ENCODE measurements around the gene SAMD4B.
A peak's percentile ranks its signal among the peaks of the same experiment; 100 is the strongest.

The SAMD4B gene

DNA sequence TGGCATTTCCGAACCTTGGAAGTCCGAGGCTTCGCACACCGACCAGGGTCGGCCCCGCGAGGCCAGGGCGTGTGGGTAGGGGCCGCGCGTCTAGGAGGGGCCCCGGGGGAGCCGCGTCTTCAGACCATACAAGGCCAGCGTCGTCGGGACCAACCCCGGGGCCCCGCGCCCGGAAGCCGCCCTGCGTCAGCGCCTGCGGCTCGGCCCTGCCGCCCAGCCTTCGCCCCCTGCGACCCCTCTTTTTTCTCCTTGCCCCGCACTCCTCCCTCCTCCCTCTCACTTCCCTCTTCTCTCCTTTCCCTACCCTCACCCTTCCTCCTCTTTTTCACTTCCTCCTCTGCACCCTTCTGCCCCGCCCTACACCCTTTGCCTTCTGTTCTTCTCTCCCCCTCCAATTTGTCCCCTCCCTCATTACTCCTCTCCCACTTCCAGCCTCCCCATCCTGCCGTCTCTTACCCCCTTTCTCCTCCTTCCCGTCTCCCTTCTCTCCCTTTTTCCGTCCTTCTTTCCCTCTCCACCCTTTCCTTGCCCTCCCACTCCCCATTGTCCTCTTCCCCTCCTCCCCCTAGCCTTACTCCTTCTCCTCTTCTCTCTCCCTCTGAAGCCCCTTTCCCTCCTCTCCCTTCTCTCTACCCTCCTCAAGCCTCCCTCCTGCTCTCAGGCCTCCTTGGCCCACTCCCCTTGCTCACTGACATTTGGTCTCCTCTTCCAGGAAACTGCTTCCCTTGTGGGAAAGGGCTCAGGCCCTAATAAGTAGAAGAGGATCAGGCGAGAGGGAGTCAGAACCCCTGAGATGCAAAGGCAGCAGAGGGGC lies 68.0 kb downstream of the SAMD4B start:
- Histone ChIP-seq H3K4me3 (ENCODE audit: insufficient read length, low read depth) (peak overlapping the region; percentile 56), H3K4me1 (ENCODE audit: insufficient read depth, insufficient read length) (peaks cover 18% of the 10 kb centered on the region), H3K9me3 (ENCODE audit: insufficient read depth, low read length) (no peaks in the 10 kb centered on the region), H3K36me3 (ENCODE audit: insufficient read depth, insufficient read length, low read length) (peaks cover 17% of the 10 kb centered on the region), H3K9ac (ENCODE audit: insufficient read length, low read depth) (peak overlapping the region; percentile 85), H3K27me3 (ENCODE audit: insufficient read depth, insufficient read length) (no peaks in the 10 kb centered on the region)
- no peak for TF ChIP-seq SUZ12 (IDR thresholded peaks at IDR 0.05; ENCODE audit: extremely low read depth, insufficient read depth, insufficient read length)
- TF ChIP-seq YY1 (IDR thresholded peaks at IDR 0.05; ENCODE audit: insufficient read depth, insufficient read length) = no peak
- no peak for TF ChIP-seq ZNF274 (IDR thresholded peaks at IDR 0.05; ENCODE audit: low read depth, low read length)
- DNase-seq (ENCODE audit: low read depth, low spot score) = no peak

DNA sequence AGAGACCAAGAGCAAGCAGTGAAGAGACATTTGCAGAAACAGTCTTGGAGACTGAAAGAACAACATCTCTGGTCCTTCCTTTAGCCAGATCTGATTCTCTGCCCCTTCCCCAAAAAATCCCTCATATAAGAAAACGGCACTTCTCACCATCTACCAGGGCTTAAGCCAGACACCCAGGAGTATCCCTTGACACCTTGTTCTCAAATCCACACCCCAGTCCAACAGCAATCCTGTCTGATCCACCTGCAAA lies 68.5 kb downstream of the SAMD4B start:
- H3K9me3 ChIP-seq (ENCODE audit: insufficient read depth, low read length) = no peaks in the 10 kb centered on the region
- no peak overlapping the region for H3K4me3 ChIP-seq (ENCODE audit: insufficient read length, low read depth)
- H3K36me3 ChIP-seq (ENCODE audit: insufficient read depth, insufficient read length, low read length) = peaks cover 22% of the 10 kb centered on the region
- no peak for DNase-seq (ENCODE audit: low read depth, low spot score)
- TF ChIP-seq YY1 (IDR thresholded peaks at IDR 0.05; ENCODE audit: insufficient read depth, insufficient read length) (no peak), SUZ12 (IDR thresholded peaks at IDR 0.05; ENCODE audit: extremely low read depth, insufficient read depth, insufficient read length) (no peak), ZNF274 (IDR thresholded peaks at IDR 0.05; ENCODE audit: low read depth, low read length) (no peak)
- no peak overlapping the region for H3K9ac ChIP-seq (ENCODE audit: insufficient read length, low read depth)
- H3K27me3 ChIP-seq (ENCODE audit: insufficient read depth, insufficient read length) = no peaks in the 10 kb centered on the region
- H3K4me1 ChIP-seq (ENCODE audit: insufficient read depth, insufficient read length) = peaks cover 18% of the 10 kb centered on the region

DNA sequence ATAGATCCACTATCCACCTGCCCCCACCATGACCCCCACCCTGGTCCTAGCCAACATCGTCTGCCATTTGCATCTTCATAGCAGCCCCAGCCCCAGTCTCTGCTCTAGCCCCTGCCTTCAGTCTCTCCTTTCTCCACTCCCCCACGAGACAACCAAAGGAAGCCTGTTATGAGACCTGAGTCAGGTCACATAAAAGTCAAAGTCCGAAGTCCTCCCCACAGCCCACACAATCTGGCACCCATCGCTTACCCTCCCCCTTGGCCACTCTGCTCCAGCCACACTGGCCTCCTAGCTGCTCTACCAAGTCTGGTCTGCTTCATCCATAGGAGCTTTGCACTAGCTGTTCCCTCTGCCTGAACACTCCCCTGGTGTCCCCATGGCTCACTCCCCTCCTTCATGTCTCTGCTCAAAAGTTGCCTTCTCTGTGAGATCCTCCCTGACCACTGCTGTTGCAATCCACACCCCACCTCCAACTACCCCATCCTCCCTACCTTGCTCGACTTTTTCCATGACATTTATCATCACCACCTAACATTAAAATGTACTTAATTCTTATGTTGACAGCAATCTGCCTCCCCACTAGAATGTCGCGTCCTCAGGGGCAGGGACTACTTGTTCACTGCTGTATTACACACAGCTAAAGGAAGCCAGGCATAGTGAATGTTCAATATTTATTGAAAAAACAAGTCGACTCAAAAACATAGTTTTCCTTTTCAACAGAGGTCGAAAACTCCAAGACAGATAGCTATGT lies 69.0 kb downstream of the SAMD4B start:
- no peak for TF ChIP-seq SUZ12 (IDR thresholded peaks at IDR 0.05; ENCODE audit: extremely low read depth, insufficient read depth, insufficient read length)
- no peak for TF ChIP-seq ZNF274 (IDR thresholded peaks at IDR 0.05; ENCODE audit: low read depth, low read length)
- no peak for TF ChIP-seq YY1 (IDR thresholded peaks at IDR 0.05; ENCODE audit: insufficient read depth, insufficient read length)
- Histone ChIP-seq H3K4me1 (ENCODE audit: insufficient read depth, insufficient read length) (peaks cover 18% of the 10 kb centered on the region), H3K27me3 (ENCODE audit: insufficient read depth, insufficient read length) (no peaks in the 10 kb centered on the region), H3K9me3 (ENCODE audit: insufficient read depth, low read length) (no peaks in the 10 kb centered on the region), H3K36me3 (ENCODE audit: insufficient read depth, insufficient read length, low read length) (peaks cover 27% of the 10 kb centered on the region), H3K9ac (ENCODE audit: insufficient read length, low read depth) (no peak overlapping the region), H3K4me3 (ENCODE audit: insufficient read length, low read depth) (no peak overlapping the region)
- no peak for DNase-seq (ENCODE audit: low read depth, low spot score)

DNA sequence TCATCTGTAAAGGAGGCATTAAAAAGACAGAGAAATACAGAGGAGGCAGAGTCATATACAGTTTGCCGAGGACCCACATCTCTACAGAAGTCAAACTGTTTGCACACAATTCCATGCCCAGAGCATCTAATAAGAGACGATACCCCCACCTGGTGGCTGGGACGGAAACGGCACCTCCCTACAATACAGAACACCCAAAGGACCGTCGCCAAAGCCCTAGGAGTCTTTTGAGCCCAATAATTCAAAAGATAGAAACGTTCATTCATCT lies 69.5 kb downstream of the SAMD4B start:
- H3K4me3 ChIP-seq (ENCODE audit: insufficient read length, low read depth) = peak overlapping the region; percentile 28
- H3K9ac ChIP-seq (ENCODE audit: insufficient read length, low read depth) = peak overlapping the region; percentile 62
- TF ChIP-seq ZNF274 (IDR thresholded peaks at IDR 0.05; ENCODE audit: low read depth, low read length) (no peak), YY1 (IDR thresholded peaks at IDR 0.05; ENCODE audit: insufficient read depth, insufficient read length) (no peak), SUZ12 (IDR thresholded peaks at IDR 0.05; ENCODE audit: extremely low read depth, insufficient read depth, insufficient read length) (no peak)
- DNase-seq (ENCODE audit: low read depth, low spot score) = no peak
- no peaks in the 10 kb centered on the region for H3K27me3 ChIP-seq (ENCODE audit: insufficient read depth, insufficient read length)
- H3K36me3 ChIP-seq (ENCODE audit: insufficient read depth, insufficient read length, low read length) = peaks cover 31% of the 10 kb centered on the region
- peaks cover 20% of the 10 kb centered on the region for H3K4me1 ChIP-seq (ENCODE audit: insufficient read depth, insufficient read length)
- H3K9me3 ChIP-seq (ENCODE audit: insufficient read depth, low read length) = no peaks in the 10 kb centered on the region

DNA sequence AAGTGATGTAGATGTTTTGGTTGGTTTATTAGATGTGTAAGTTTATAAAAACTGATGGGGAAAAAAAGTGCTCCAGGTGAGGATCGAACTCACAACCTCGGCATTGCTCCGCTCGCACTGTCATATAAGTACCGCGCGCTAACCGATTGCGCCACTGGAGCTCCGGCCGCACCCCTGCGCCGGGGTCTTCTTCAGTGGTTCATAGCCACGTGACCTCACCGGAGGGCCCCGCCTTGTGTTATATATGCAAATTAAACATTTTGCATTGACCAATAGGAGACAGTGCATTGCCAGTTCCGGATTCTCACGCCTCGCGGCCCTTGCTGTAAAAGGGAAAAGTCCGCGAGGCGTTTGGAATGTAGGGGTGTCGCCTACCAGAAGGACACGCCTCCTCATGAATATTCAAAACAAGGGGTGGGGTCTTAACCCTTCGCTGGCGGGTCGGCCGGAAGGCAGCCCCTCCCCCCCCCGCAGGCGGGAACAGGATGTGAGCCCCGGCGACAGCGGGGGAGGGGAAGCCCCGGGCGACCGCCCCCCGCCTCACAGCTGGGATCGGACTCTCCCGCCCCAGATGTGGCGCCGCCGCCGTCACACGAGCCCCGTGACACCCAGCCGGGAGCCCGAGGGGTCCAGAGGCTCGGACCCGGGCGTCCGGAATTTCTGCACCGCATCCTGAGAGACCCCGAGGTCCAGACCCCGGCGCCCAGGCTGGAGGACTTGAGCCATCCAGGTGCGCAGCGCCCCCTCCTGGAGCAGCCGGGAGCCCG lies 70.1 kb downstream of the SAMD4B start, which contains the start of gene PLEKHG2:
PLEKHG2 (plus strand) TSS at position 570 of the 767 bp plus-strand sequence. CDS start 1,418 bp downstream, outside the sequence.
- H3K4me1 ChIP-seq (ENCODE audit: insufficient read depth, insufficient read length) = peaks cover 20% of the 10 kb centered on the region
- H3K36me3 ChIP-seq (ENCODE audit: insufficient read depth, insufficient read length, low read length) = peaks cover 36% of the 10 kb centered on the region
- H3K4me3 ChIP-seq (ENCODE audit: insufficient read length, low read depth) = peak within 1 kb of the TSS; percentile 88
- TF ChIP-seq SUZ12 (IDR thresholded peaks at IDR 0.05; ENCODE audit: extremely low read depth, insufficient read depth, insufficient read length) = no peak
- no peak for TF ChIP-seq YY1 (IDR thresholded peaks at IDR 0.05; ENCODE audit: insufficient read depth, insufficient read length)
- TF ChIP-seq ZNF274 (IDR thresholded peaks at IDR 0.05; ENCODE audit: low read depth, low read length) = no peak
- no peaks in the 10 kb centered on the region for H3K9me3 ChIP-seq (ENCODE audit: insufficient read depth, low read length)
- peak; percentile 97 for DNase-seq (ENCODE audit: low read depth, low spot score)
- H3K9ac ChIP-seq (ENCODE audit: insufficient read length, low read depth) = peak within 1 kb of the TSS; percentile 87
- no peaks in the 10 kb centered on the region for H3K27me3 ChIP-seq (ENCODE audit: insufficient read depth, insufficient read length)

DNA sequence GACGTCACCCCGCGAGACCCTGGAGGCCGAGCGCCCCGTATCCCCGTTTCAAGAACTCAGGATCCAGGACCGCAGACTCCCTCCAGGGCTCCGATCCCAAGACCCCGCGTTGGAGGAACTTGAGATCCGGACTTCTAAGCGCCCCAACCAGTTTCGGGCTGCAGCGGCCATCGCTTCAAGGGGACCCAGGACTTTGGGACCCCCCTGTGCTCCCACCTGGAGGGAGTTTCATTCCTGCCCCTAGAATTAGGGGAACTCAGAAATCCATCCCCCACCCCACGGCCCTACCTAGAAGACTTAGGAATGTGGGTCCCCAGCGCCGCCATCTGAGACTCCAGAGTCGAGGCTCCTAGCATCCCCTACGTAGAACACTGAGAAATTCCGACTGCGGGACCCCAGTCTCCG lies 70.6 kb downstream of the SAMD4B start:
- Histone ChIP-seq H3K9me3 (ENCODE audit: insufficient read depth, low read length) (no peaks in the 10 kb centered on the region), H3K4me1 (ENCODE audit: insufficient read depth, insufficient read length) (peaks cover 16% of the 10 kb centered on the region), H3K9ac (ENCODE audit: insufficient read length, low read depth) (peak overlapping the region; percentile 87), H3K36me3 (ENCODE audit: insufficient read depth, insufficient read length, low read length) (peaks cover 41% of the 10 kb centered on the region), H3K4me3 (ENCODE audit: insufficient read length, low read depth) (peak overlapping the region; percentile 88), H3K27me3 (ENCODE audit: insufficient read depth, insufficient read length) (no peaks in the 10 kb centered on the region)
- no peak for TF ChIP-seq SUZ12 (IDR thresholded peaks at IDR 0.05; ENCODE audit: extremely low read depth, insufficient read depth, insufficient read length)
- TF ChIP-seq ZNF274 (IDR thresholded peaks at IDR 0.05; ENCODE audit: low read depth, low read length) = no peak
- TF ChIP-seq YY1 (IDR thresholded peaks at IDR 0.05; ENCODE audit: insufficient read depth, insufficient read length) = no peak
- no peak for DNase-seq (ENCODE audit: low read depth, low spot score)

Data from NT2/D1 (cell line).